ENCODE data around the gene MCF2L. TPM values are rescaled to one million over a fixed set of nuclear protein-coding genes. Genes with fewer than 3 reads are reported as not detected.

Gene MCF2L
- total RNA-seq, 1 donor from 2014 or later, result 83.0 TPM

- H3K4me1 Mint-ChIP-seq (ENCODE audit: low read depth, unreplicated experiment), result no peaks in the 10 kb centered on the region
- peaks cover 3% of the 10 kb centered on the region for H3K36me3 Mint-ChIP-seq (ENCODE audit: unreplicated experiment)
- no peak overlapping the region for H3K4me3 Mint-ChIP-seq (ENCODE audit: unreplicated experiment)
- no peak overlapping the region for H3K27ac Mint-ChIP-seq (ENCODE audit: unreplicated experiment)
- peak; percentile 7 for DNase-seq
- H3K27me3 Mint-ChIP-seq (ENCODE audit: unreplicated experiment), result peaks cover 13% of the 10 kb centered on the region
- no peak for TF ChIP-seq CTCF (IDR thresholded peaks at IDR 0.05; ENCODE audit: partially characterized antibody, unreplicated experiment)
- peaks cover 3% of the 10 kb centered on the region for H3K9me3 Mint-ChIP-seq (ENCODE audit: unreplicated experiment)
These were observed 144.8 kb downstream of the MCF2L start for GRCh38 chr13:113113846-113114271.

DNA sequence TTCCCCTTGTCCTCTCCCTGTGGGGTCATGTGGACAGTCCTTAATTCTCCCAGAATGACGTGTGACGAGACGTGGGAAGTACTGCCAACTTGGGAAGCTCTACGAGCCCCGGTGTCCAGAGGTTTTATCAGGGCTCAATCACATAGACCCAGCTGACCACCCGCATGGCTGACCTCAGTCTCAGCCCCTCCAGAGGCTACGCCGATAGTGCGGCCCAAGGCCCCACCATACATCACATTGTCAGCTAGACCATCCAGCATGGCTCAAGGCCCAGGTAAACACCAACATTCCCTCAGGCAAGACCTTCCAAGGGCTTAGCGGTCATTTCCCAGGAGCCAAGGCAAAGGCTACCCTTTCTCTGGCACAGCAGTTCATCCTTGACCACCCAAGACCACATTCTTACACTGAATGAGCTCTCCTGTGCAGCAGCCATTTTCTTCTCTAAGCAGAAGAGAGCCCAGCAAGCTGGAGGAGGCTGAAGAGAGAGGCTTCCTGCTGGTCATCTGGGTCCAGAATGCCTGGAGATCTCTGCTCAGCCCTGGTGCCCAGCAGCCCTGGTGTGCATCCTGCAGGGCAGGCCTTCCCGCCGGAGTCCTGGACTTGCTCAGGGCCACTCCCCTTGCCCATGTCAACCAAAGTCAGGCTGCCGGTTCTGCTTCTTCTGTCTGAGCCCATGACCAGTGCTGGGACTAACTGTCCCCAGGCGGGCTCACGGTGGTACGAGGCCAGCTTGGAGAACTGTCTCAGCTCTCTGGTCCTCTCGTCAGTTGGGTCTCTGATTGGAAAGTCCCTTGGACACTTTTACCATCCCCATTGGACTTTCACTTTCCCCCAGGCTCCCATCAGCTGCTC is 145.7 kb downstream of the MCF2L start:
- Mint-ChIP-seq H3K36me3 (ENCODE audit: unreplicated experiment) (peaks cover 3% of the 10 kb centered on the region), H3K27me3 (ENCODE audit: unreplicated experiment) (peaks cover 11% of the 10 kb centered on the region), H3K9me3 (ENCODE audit: unreplicated experiment) (peaks cover 1% of the 10 kb centered on the region), H3K27ac (ENCODE audit: unreplicated experiment) (no peak overlapping the region), H3K4me3 (ENCODE audit: unreplicated experiment) (no peak overlapping the region), H3K4me1 (ENCODE audit: low read depth, unreplicated experiment) (no peaks in the 10 kb centered on the region)
- no peak for DNase-seq
- TF ChIP-seq CTCF (IDR thresholded peaks at IDR 0.05; ENCODE audit: partially characterized antibody, unreplicated experiment), result no peak

DNA sequence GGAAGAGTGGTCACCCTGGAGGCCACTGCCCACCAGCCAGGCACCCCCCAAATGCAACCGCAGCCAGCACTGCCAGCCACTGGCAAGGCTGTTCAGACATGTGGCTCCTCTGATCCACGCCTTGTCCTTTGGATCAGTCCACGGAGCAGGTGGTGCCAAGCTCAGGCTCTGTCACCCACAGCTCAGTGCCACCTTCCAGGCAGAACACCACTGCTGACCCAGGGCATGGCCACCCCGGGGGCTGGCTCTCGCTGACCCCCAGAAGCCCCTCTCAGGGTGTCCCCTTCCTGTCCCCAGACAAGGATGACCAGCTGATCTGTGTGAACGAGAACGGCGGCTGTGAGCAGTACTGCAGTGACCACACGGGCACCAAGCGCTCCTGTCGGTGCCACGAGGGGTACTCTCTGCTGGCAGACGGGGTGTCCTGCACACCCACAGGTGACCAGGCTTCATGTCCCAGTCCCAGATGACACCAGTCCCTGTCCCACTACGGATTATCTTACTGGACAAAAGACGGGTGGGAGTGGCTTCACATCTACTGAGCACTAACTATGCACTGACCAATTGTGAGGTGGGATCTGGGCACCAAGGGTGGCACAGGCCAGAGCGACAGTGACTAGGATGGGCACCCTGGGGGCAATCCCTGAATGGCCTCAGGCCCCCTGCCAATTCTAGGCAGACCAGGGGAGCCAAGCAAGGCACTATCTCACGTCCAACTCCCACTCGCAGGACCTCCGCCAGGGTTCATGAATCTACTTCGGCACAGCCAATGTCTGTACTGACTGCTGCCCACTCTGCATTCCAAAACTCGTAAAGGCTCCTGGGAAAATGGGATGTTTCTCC is 146.6 kb downstream of the MCF2L start:
- Mint-ChIP-seq H3K27me3 (ENCODE audit: unreplicated experiment) (peaks cover 13% of the 10 kb centered on the region), H3K27ac (ENCODE audit: unreplicated experiment) (peak overlapping the region; percentile 17)
- no peak for TF ChIP-seq CTCF (IDR thresholded peaks at IDR 0.05; ENCODE audit: partially characterized antibody, unreplicated experiment)

GRCh38 chr13:113116206-113116800 is 147.3 kb downstream of the MCF2L start:
- no peak for DNase-seq
- Mint-ChIP-seq H3K27ac (ENCODE audit: unreplicated experiment) (peak overlapping the region; percentile 17), H3K4me3 (ENCODE audit: unreplicated experiment) (no peak overlapping the region), H3K9me3 (ENCODE audit: unreplicated experiment) (peaks cover 3% of the 10 kb centered on the region), H3K4me1 (ENCODE audit: low read depth, unreplicated experiment) (no peaks in the 10 kb centered on the region), H3K36me3 (ENCODE audit: unreplicated experiment) (peaks cover 3% of the 10 kb centered on the region), H3K27me3 (ENCODE audit: unreplicated experiment) (peaks cover 13% of the 10 kb centered on the region)
- no peak for TF ChIP-seq CTCF (IDR thresholded peaks at IDR 0.05; ENCODE audit: partially characterized antibody, unreplicated experiment)

More for the DNA sequence above, 146.6 kb downstream of the MCF2L start:
- peaks cover 3% of the 10 kb centered on the region for H3K36me3 Mint-ChIP-seq (ENCODE audit: unreplicated experiment)
- no peaks in the 10 kb centered on the region for H3K4me1 Mint-ChIP-seq (ENCODE audit: low read depth, unreplicated experiment)
- H3K9me3 Mint-ChIP-seq (ENCODE audit: unreplicated experiment), result peaks cover 3% of the 10 kb centered on the region
- no peak overlapping the region for H3K4me3 Mint-ChIP-seq (ENCODE audit: unreplicated experiment)
- DNase-seq, result no peak
